Measurements from ENCODE around the gene CEMIP.

CEMIP gene

GRCh38 chr15:80887148-80887547, 108.0 kb downstream of the CEMIP start:
- H3K4me3 Mint-ChIP-seq = no peak overlapping the region
- no peaks in the 10 kb centered on the region for H3K27me3 Mint-ChIP-seq
- H3K4me1 Mint-ChIP-seq = no peaks in the 10 kb centered on the region
- ATAC-seq = no peak
- no peak overlapping the region for H3K27ac Mint-ChIP-seq
- H3K9me3 Mint-ChIP-seq = no peaks in the 10 kb centered on the region
- no peaks in the 10 kb centered on the region for H3K36me3 Mint-ChIP-seq

- Mint-ChIP-seq H3K9me3 (no peaks in the 10 kb centered on the region), H3K27me3 (no peaks in the 10 kb centered on the region), H3K4me3 (no peak overlapping the region), H3K36me3 (peaks cover 5% of the 10 kb centered on the region), H3K27ac (no peak overlapping the region), H3K4me1 (no peaks in the 10 kb centered on the region)
- ATAC-seq = no peak
These were observed 109.7 kb downstream of the CEMIP start for GRCh38 chr15:80888846-80889245.

- Mint-ChIP-seq H3K36me3 (peaks cover 7% of the 10 kb centered on the region), H3K27me3 (no peaks in the 10 kb centered on the region), H3K9me3 (no peaks in the 10 kb centered on the region), H3K27ac (no peak overlapping the region), H3K4me3 (no peak overlapping the region), H3K4me1 (no peaks in the 10 kb centered on the region)
- no peak for ATAC-seq
These were observed 111.3 kb downstream of the CEMIP start for GRCh38 chr15:80890341-80891005.

- Mint-ChIP-seq H3K27ac (no peak overlapping the region), H3K4me3 (no peak overlapping the region), H3K36me3 (peaks cover 9% of the 10 kb centered on the region), H3K27me3 (no peaks in the 10 kb centered on the region), H3K4me1 (no peaks in the 10 kb centered on the region), H3K9me3 (no peaks in the 10 kb centered on the region)
- no peak for ATAC-seq
These were observed 111.8 kb downstream of the CEMIP start for GRCh38 chr15:80891006-80891405.

GRCh38 chr15:80892414-80892813, 113.2 kb downstream of the CEMIP start:
- no peak overlapping the region for H3K27ac Mint-ChIP-seq
- no peaks in the 10 kb centered on the region for H3K4me1 Mint-ChIP-seq
- peaks cover 23% of the 10 kb centered on the region for H3K36me3 Mint-ChIP-seq
- no peaks in the 10 kb centered on the region for H3K27me3 Mint-ChIP-seq
- H3K4me3 Mint-ChIP-seq = no peak overlapping the region
- ATAC-seq = no peak
- peaks cover 5% of the 10 kb centered on the region for H3K9me3 Mint-ChIP-seq

GRCh38 chr15:80893777-80894176, 114.6 kb downstream of the CEMIP start:
- ATAC-seq = no peak
- H3K27ac Mint-ChIP-seq = no peak overlapping the region
- peaks cover 26% of the 10 kb centered on the region for H3K36me3 Mint-ChIP-seq
- no peak overlapping the region for H3K4me3 Mint-ChIP-seq
- H3K9me3 Mint-ChIP-seq = peaks cover 5% of the 10 kb centered on the region
- no peaks in the 10 kb centered on the region for H3K4me1 Mint-ChIP-seq
- no peaks in the 10 kb centered on the region for H3K27me3 Mint-ChIP-seq

- ATAC-seq = no peak
- H3K4me3 Mint-ChIP-seq = no peak overlapping the region
- H3K27ac Mint-ChIP-seq = no peak overlapping the region
- no peaks in the 10 kb centered on the region for H3K4me1 Mint-ChIP-seq
- H3K27me3 Mint-ChIP-seq = no peaks in the 10 kb centered on the region
- peaks cover 26% of the 10 kb centered on the region for H3K36me3 Mint-ChIP-seq
- peaks cover 5% of the 10 kb centered on the region for H3K9me3 Mint-ChIP-seq
These were observed 115.9 kb downstream of the CEMIP start for GRCh38 chr15:80895091-80895490.

GRCh38 chr15:80895965-80896364, 116.8 kb downstream of the CEMIP start:
- no peak for ATAC-seq
- Mint-ChIP-seq H3K36me3 (peaks cover 31% of the 10 kb centered on the region), H3K4me1 (no peaks in the 10 kb centered on the region), H3K27me3 (no peaks in the 10 kb centered on the region), H3K4me3 (no peak overlapping the region), H3K9me3 (peaks cover 5% of the 10 kb centered on the region), H3K27ac (no peak overlapping the region)

GRCh38 chr15:80898040-80898439, 118.9 kb downstream of the CEMIP start:
- Mint-ChIP-seq H3K36me3 (peaks cover 37% of the 10 kb centered on the region), H3K4me1 (no peaks in the 10 kb centered on the region), H3K4me3 (no peak overlapping the region), H3K27me3 (no peaks in the 10 kb centered on the region), H3K27ac (no peak overlapping the region), H3K9me3 (peaks cover 5% of the 10 kb centered on the region)
- ATAC-seq = no peak

- H3K4me3 Mint-ChIP-seq = no peak overlapping the region
- H3K4me1 Mint-ChIP-seq = no peaks in the 10 kb centered on the region
- no peaks in the 10 kb centered on the region for H3K9me3 Mint-ChIP-seq
- ATAC-seq = no peak
- H3K27ac Mint-ChIP-seq = no peak overlapping the region
- H3K27me3 Mint-ChIP-seq = no peaks in the 10 kb centered on the region
- H3K36me3 Mint-ChIP-seq = peaks cover 36% of the 10 kb centered on the region
These were observed 123.2 kb downstream of the CEMIP start for GRCh38 chr15:80902298-80902801.

- no peak for ATAC-seq
- Mint-ChIP-seq H3K9me3 (peaks cover 3% of the 10 kb centered on the region), H3K4me3 (no peak overlapping the region), H3K4me1 (no peaks in the 10 kb centered on the region), H3K36me3 (peaks cover 43% of the 10 kb centered on the region), H3K27me3 (no peaks in the 10 kb centered on the region), H3K27ac (no peak overlapping the region)
These were observed 125.8 kb downstream of the CEMIP start for GRCh38 chr15:80904998-80905397.

- peaks cover 3% of the 10 kb centered on the region for H3K9me3 Mint-ChIP-seq
- no peak overlapping the region for H3K27ac Mint-ChIP-seq
- H3K27me3 Mint-ChIP-seq = no peaks in the 10 kb centered on the region
- ATAC-seq = no peak
- H3K4me3 Mint-ChIP-seq = no peak overlapping the region
- H3K36me3 Mint-ChIP-seq = peaks cover 45% of the 10 kb centered on the region
- no peaks in the 10 kb centered on the region for H3K4me1 Mint-ChIP-seq
These were observed 127.1 kb downstream of the CEMIP start for GRCh38 chr15:80906159-80906766.

GRCh38 chr15:80911821-80912220, 132.7 kb downstream of the CEMIP start:
- H3K4me1 Mint-ChIP-seq = no peaks in the 10 kb centered on the region
- ATAC-seq = no peak
- peaks cover 28% of the 10 kb centered on the region for H3K36me3 Mint-ChIP-seq
- H3K27ac Mint-ChIP-seq = no peak overlapping the region
- H3K9me3 Mint-ChIP-seq = peaks cover 3% of the 10 kb centered on the region
- no peak overlapping the region for H3K4me3 Mint-ChIP-seq
- no peaks in the 10 kb centered on the region for H3K27me3 Mint-ChIP-seq

GRCh38 chr15:80912673-80913072, 133.5 kb downstream of the CEMIP start:
- no peak for ATAC-seq
- H3K36me3 Mint-ChIP-seq = peaks cover 28% of the 10 kb centered on the region
- peaks cover 3% of the 10 kb centered on the region for H3K9me3 Mint-ChIP-seq

GRCh38 chr15:80913541-80913940, 134.4 kb downstream of the CEMIP start:
- Mint-ChIP-seq H3K27me3 (no peaks in the 10 kb centered on the region), H3K9me3 (peaks cover 3% of the 10 kb centered on the region), H3K4me1 (no peaks in the 10 kb centered on the region), H3K36me3 (peaks cover 28% of the 10 kb centered on the region), H3K27ac (no peak overlapping the region), H3K4me3 (no peak overlapping the region)
- no peak for ATAC-seq

More at GRCh38 chr15:80912673-80913072, 133.5 kb downstream of the CEMIP start:
- Mint-ChIP-seq H3K27me3 (no peaks in the 10 kb centered on the region), H3K27ac (no peak overlapping the region), H3K4me1 (no peaks in the 10 kb centered on the region), H3K4me3 (no peak overlapping the region)

- Mint-ChIP-seq H3K4me3 (no peak overlapping the region), H3K9me3 (no peaks in the 10 kb centered on the region), H3K36me3 (peaks cover 15% of the 10 kb centered on the region), H3K4me1 (no peaks in the 10 kb centered on the region), H3K27me3 (no peaks in the 10 kb centered on the region), H3K27ac (no peak overlapping the region)
- no peak for ATAC-seq
These were observed 136.3 kb downstream of the CEMIP start for GRCh38 chr15:80915472-80915871.
